Neural cell (in vitro differentiated cells): ENCODE measurements around the gene COL6A3. TPM values are rescaled to one million over a fixed set of nuclear protein-coding genes. Genes with fewer than 3 reads are reported as not detected.

ENCODE experiments used
- H2AFZ ChIP-seq: fragments of 200-600, 300-800 bp; sonication (generic), shearing (Covaris generic); 2 replicates; pipeline ENCODE4 v1.6.0; 2014; ENCODE audit warnings: low read depth, mild to moderate bottlenecking, antibody characterized with exemption, low read length, moderate library complexity
- H3F3A ChIP-seq: fragments of 200-600 bp; shearing (Covaris generic); 2 replicates; pipeline ENCODE4 v1.6.1; 2016; ENCODE audit warnings: mild to moderate bottlenecking, moderate library complexity, mixed read lengths, antibody characterized with exemption, low read length; ENCODE audit not compliant: insufficient read depth, poor library complexity, severe bottlenecking
- H3K27ac ChIP-seq: fragments of 200-600, 300-800 bp; sonication (generic), shearing (Covaris generic); 2 replicates; pipeline ENCODE4 v1.5.1; 2014; ENCODE audit warnings: mild to moderate bottlenecking, low read length, moderate library complexity
- H3K27me3 ChIP-seq: fragments of 300-800, 200-600 bp; sonication (generic), shearing (Covaris generic); 2 replicates; pipeline ENCODE4 v1.6.0; 2014; ENCODE audit warnings: mild to moderate bottlenecking, low read depth, low read length, moderate library complexity; ENCODE audit not compliant: insufficient read depth
- H3K36me3 ChIP-seq: fragments of 300-800, 200-600 bp; sonication (generic), shearing (Covaris generic); 2 replicates; pipeline ENCODE4 v1.5.1; 2014; ENCODE audit warnings: mild to moderate bottlenecking, antibody characterized with exemption, low read length, moderate library complexity; ENCODE audit not compliant: insufficient read depth
- H3K4me2 ChIP-seq: fragments of 300-800, 200-600 bp; sonication (generic), shearing (Covaris generic); 2 replicates; pipeline ENCODE4 v1.6.0; 2014; ENCODE audit warnings: mild to moderate bottlenecking, low read length
- H3K4me3 ChIP-seq: fragments of 300-800, 200-600 bp; sonication (generic), shearing (Covaris generic); 2 replicates; pipeline ENCODE4 v1.5.1; 2014; ENCODE audit warnings: mild to moderate bottlenecking, low read length, moderate library complexity
- H3K79me2 ChIP-seq: fragments of 200-600 bp; shearing (Covaris generic); replicated peaks from 2 replicates; pipeline ENCODE4 v1.6.0; 2014; ENCODE audit warnings: mild to moderate bottlenecking, low read length, moderate library complexity; ENCODE audit not compliant: insufficient read depth
- H3K9ac ChIP-seq: fragments of 300-800, 200-600 bp; sonication (generic), shearing (Covaris generic); 2 replicates; pipeline ENCODE4 v1.6.1; 2016; ENCODE audit warnings: mild to moderate bottlenecking, low read length, mixed read lengths
- H3K9me2 ChIP-seq: fragments of 200-600 bp; shearing (Covaris generic); 2 replicates; pipeline ENCODE4 v1.6.1; 2016; ENCODE audit warnings: mild to moderate bottlenecking, low read length, mixed read lengths; ENCODE audit not compliant: insufficient read depth
- H3K9me3 ChIP-seq: fragments of 200-600, 300-800 bp; sonication (generic), shearing (Covaris generic); 2 replicates; pipeline ENCODE4 v1.6.1; 2016; ENCODE audit warnings: mild to moderate bottlenecking, mixed run types, low read length, moderate library complexity, mixed read lengths
- H4K20me1 ChIP-seq: fragments of 200-600 bp; shearing (Covaris generic); 2 replicates; pipeline ENCODE4 v1.6.1; 2016; ENCODE audit warnings: mild to moderate bottlenecking, mixed run types; ENCODE audit not compliant: insufficient read depth
- CTCF ChIP-seq: fragments of 450-650 bp; IDR thresholded peaks from 2 replicates; pipeline ENCODE4 v1.5.1; 2014; ENCODE audit warnings: antibody characterized with exemption, mild to moderate bottlenecking, moderate library complexity; ENCODE audit not compliant: poor library complexity, severe bottlenecking
- EP300 ChIP-seq: fragments of 450-650 bp; conservative IDR thresholded peaks from 2 replicates; pipeline ENCODE4 v1.6.1; 2014; ENCODE audit warnings: antibody characterized with exemption, mild to moderate bottlenecking, moderate library complexity; ENCODE audit not compliant: poor library complexity, severe bottlenecking
- EZH2 ChIP-seq: fragments of 200-600, 300-800 bp; shearing (Covaris generic), sonication (generic); IDR thresholded peaks from 2 replicates; pipeline ENCODE4 v1.6.1; 2014; ENCODE audit warnings: antibody characterized with exemption, low read length, borderline replicate concordance, mild to moderate bottlenecking; ENCODE audit not compliant: insufficient read depth, poor library complexity, severe bottlenecking
- MXI1 ChIP-seq: fragments of 450-650 bp; conservative IDR thresholded peaks from 2 replicates; pipeline ENCODE4 v1.6.1; 2014; ENCODE audit warnings: antibody characterized with exemption, mild to moderate bottlenecking; ENCODE audit not compliant: poor library complexity, severe bottlenecking
- POLR2AphosphoS5 ChIP-seq: IDR thresholded peaks from 2 replicates; pipeline ENCODE4 v1.6.1; 2012
- RAD21 ChIP-seq: fragments of 450-650 bp; conservative IDR thresholded peaks from 2 replicates; pipeline ENCODE4 v1.6.1; 2014; ENCODE audit warnings: antibody characterized with exemption, mild to moderate bottlenecking, moderate library complexity
- REST ChIP-seq: IDR thresholded peaks from 2 replicates; pipeline ENCODE4 v1.6.1; 2012; ENCODE audit warnings: borderline replicate concordance
- SMC3 ChIP-seq: fragments of 450-650 bp; conservative IDR thresholded peaks from 2 replicates; pipeline ENCODE4 v1.6.1; 2014; ENCODE audit warnings: antibody characterized with exemption, mild to moderate bottlenecking, moderate library complexity; ENCODE audit not compliant: poor library complexity
- TAF1 ChIP-seq: IDR thresholded peaks from 2 replicates; pipeline ENCODE4 v1.6.1; 2012; ENCODE audit warnings: low read depth
- polyA minus RNA-seq: library from RNA; depleted of rRNA, polyadenylated mRNA; stranded (reverse); fragments of >200 nt; gene quantifications from 2 replicates; pipeline ENCODE4 v1.2.3, GENCODE V29; 2014
- polyA plus RNA-seq: library from polyadenylated mRNA; depleted of rRNA; stranded (reverse); fragments of >200 nt; gene quantifications from 2 replicates; pipeline ENCODE4 v1.2.3, GENCODE V29; 2014

Gene COL6A3
- polyA plus RNA-seq (0.05 and 0.06 TPM in 2 replicates), polyA minus RNA-seq (0.12 and 0.24 TPM in 2 replicates)

DNA sequence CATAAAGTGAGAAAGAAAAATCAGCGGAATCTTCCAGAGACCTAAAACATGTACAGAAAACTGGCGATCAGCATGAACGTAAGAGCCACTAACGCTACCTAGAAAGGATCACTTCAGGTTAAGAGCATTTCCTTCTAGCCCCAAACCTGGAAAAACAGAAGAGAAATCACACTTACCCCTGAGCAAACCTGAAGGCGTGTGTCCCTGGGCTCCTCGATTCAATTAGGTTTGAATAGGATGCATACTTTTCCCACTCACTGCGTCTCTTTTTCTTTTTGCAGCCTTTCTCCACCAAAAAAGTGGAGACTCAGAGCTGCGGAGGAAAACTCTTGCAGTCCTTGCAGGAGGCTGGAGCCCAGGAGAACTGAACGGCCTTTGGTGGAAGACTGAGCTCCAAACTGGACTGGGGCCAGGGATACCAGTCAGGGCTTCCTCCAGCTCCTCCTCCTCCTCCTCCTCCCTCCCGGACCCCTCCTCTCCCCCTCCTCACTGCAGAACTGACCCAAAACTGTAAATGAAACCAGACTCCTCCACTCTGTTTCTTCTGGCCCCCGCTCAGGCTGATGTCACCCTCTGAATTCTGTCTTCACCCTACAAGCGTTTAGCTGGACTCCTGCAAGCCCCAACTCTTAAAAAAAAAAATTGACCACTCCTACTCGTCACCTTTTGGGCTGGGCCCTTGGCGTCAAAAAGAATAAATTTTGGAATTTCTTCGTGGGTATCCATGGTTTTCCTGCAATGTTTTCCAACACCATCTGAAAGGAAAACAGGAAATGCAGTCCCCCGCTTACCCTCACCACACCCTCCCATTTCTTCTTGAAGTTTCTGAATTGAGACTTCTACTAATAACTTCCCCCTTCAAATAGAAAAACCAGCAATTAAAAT lies at the start of gene COL6A3:
Gene COL6A3, minus strand, starts transcription at position 388 of the 885 bp plus-strand sequence. CDS start 17,347 bp downstream, outside the sequence.
- Histone ChIP-seq H3K4me2 (no peak within 1 kb of the TSS), H3K4me3 (no peak within 1 kb of the TSS), H3F3A (no peaks in the 10 kb centered on the region), H3K9ac (no peak within 1 kb of the TSS), H3K9me3 (no peaks in the 10 kb centered on the region), H2AFZ (no peak within 1 kb of the TSS), H3K9me2 (no peaks in the 10 kb centered on the region), H4K20me1 (no peaks in the 10 kb centered on the region), H3K79me2 (no peaks in the 10 kb centered on the region), H3K27ac (no peak within 1 kb of the TSS), H3K27me3 (no peaks in the 10 kb centered on the region), H3K36me3 (no peaks in the 10 kb centered on the region)
- TF ChIP-seq REST = no peak
- no peak for TF ChIP-seq EP300
- no peak for TF ChIP-seq MXI1
- TF ChIP-seq SMC3 = no peak
- TF ChIP-seq RAD21 = no peak
- no peak for TF ChIP-seq TAF1

DNA sequence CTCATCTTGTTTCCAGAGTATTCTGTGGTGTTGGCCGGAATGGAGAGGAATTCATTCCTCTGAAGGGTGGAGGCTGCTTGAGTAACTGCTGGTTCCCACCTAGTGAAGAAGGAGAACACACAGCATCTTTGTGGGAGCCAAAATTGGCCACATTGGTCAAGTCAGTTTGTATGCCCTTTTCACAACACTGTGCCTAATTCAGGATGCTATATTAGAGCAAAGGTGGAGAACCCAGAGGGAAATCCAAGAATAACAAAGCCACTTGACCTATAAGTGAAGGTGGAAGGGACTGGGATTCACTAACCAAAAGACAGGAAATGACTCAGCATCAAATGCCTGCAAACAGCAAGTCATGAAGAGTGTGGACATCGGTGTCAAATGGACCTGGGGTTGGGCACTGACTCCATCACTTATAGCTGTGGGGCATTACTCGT lies 45.8 kb upstream of the COL6A3 start:
- Histone ChIP-seq H3K27ac (no peak overlapping the region), H3F3A (no peaks in the 10 kb centered on the region), H3K27me3 (no peaks in the 10 kb centered on the region), H3K9me2 (no peaks in the 10 kb centered on the region), H3K79me2 (no peaks in the 10 kb centered on the region), H3K36me3 (no peaks in the 10 kb centered on the region), H4K20me1 (no peaks in the 10 kb centered on the region), H3K4me2 (no peak overlapping the region), H3K4me3 (no peak overlapping the region), H3K9me3 (no peaks in the 10 kb centered on the region), H3K9ac (no peak overlapping the region), H2AFZ (no peak overlapping the region)
- TF ChIP-seq EZH2 (no peak), TAF1 (no peak), EP300 (no peak), POLR2AphosphoS5 (no peak), SMC3 (no peak), REST (no peak), CTCF (no peak), MXI1 (no peak), RAD21 (no peak)
